NCI-H446 (cell line): Measurements from ENCODE around the gene ARHGEF17.
A peak's percentile ranks its signal among the peaks of the same experiment; 100 is the strongest.

Experiments
- DNase-seq, 2 experiments: peaks; one replicate each; lab custom pipeline; 2025; lab: John Stamatoyannopoulos, UW

Gene ARHGEF17

GRCh38 chr11:73380331-73380730, 72.3 kb downstream of the ARHGEF17 start:
- DNase-seq, result no peak

- DNase-seq, result no peak
Measured at GRCh38 chr11:73380897-73381410, 72.9 kb downstream of the ARHGEF17 start.

- DNase-seq, result no peak
Measured at GRCh38 chr11:73381589-73381988, 73.5 kb downstream of the ARHGEF17 start.

- no peak for DNase-seq
Measured at GRCh38 chr11:73382183-73382582, 74.1 kb downstream of the ARHGEF17 start.

GRCh38 chr11:73382747-73383146, 74.7 kb downstream of the ARHGEF17 start:
- DNase-seq, result no peak

- no peak for DNase-seq
Measured at GRCh38 chr11:73383249-73384124, 75.4 kb downstream of the ARHGEF17 start.

GRCh38 chr11:73384125-73384441, 76.0 kb downstream of the ARHGEF17 start:
- no peak for DNase-seq

GRCh38 chr11:73384531-73384871, 76.4 kb downstream of the ARHGEF17 start:
- no peak for DNase-seq

- DNase-seq, result peak in 1 of 2 experiments; percentile 28
Measured at GRCh38 chr11:73384872-73385689, 77.0 kb downstream of the ARHGEF17 start.

- no peak for DNase-seq
Measured at GRCh38 chr11:73386016-73386415, 77.9 kb downstream of the ARHGEF17 start.

GRCh38 chr11:73386546-73386945, 78.5 kb downstream of the ARHGEF17 start:
- no peak for DNase-seq

- no peak for DNase-seq
Measured at GRCh38 chr11:73387594-73388264, 79.7 kb downstream of the ARHGEF17 start.

- no peak for DNase-seq
Measured at GRCh38 chr11:73388265-73389133, 80.4 kb downstream of the ARHGEF17 start.

- no peak for DNase-seq
Measured at GRCh38 chr11:73389134-73389525, 81.1 kb downstream of the ARHGEF17 start.

GRCh38 chr11:73389916-73390315, 81.8 kb downstream of the ARHGEF17 start:
- DNase-seq, result no peak

GRCh38 chr11:73390601-73391565, 82.8 kb downstream of the ARHGEF17 start:
- no peak for DNase-seq

- no peak for DNase-seq
Measured at GRCh38 chr11:73391665-73392064, 83.6 kb downstream of the ARHGEF17 start.

GRCh38 chr11:73392108-73393010, 84.3 kb downstream of the ARHGEF17 start:
- DNase-seq, result no peak

- DNase-seq, result no peak
Measured at GRCh38 chr11:73393011-73393380, 84.9 kb downstream of the ARHGEF17 start.
